A673 (cell line): ENCODE data around the gene SLX4IP.

Source experiments
- EZH2 ChIP-seq: fragments of 200-600 bp; sonication (generic); IDR thresholded peaks from 2 replicates; pipeline ENCODE4 v1.6.1; 2017; ENCODE audit warnings: borderline replicate concordance, low read depth, mild to moderate bottlenecking, mixed read lengths, antibody characterized with exemption, low read length; ENCODE audit not compliant: poor library complexity, severe bottlenecking
- TF ChIP-seq, protein P1 (sequence below): fragments of 300-800, 200-600 bp; sonication (generic); conservative IDR thresholded peaks from 2 replicates; pipeline ENCODE4 v1.5.1; 2017; ENCODE audit warnings: low read depth, mild to moderate bottlenecking, antibody characterized with exemption, low read length, moderate library complexity, mixed read lengths

DNA sequence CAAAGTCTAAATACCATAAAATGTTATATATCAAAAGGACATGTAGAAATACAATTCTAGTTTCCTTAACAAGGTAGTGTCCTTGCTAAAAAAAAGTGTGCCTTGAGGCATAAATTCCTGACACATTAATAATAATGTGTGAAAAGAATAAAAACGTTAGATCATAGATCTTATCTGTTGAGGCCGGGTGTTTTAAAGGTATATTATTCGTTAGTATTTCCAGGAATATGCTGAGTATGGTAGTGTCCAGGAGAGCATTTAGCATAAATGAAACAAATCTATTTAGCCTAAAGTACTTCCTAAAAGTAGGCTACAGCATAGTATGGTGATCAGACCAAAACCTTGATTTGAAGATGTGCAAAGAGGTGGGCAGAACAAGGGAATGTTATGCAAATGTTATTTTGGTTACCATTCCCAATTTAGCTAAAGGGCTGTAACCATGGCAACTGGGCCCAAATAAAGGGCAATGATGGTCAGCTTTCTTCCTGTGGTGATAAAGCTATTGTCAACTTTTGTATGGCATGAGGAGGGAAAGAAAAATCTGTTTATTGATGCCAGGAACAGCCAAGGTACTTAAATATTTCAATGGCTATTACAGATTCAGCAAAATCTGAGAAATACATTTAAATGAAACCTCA lies 20.0 kb upstream of the SLX4IP start:
- TF ChIP-seq, protein P1, sequence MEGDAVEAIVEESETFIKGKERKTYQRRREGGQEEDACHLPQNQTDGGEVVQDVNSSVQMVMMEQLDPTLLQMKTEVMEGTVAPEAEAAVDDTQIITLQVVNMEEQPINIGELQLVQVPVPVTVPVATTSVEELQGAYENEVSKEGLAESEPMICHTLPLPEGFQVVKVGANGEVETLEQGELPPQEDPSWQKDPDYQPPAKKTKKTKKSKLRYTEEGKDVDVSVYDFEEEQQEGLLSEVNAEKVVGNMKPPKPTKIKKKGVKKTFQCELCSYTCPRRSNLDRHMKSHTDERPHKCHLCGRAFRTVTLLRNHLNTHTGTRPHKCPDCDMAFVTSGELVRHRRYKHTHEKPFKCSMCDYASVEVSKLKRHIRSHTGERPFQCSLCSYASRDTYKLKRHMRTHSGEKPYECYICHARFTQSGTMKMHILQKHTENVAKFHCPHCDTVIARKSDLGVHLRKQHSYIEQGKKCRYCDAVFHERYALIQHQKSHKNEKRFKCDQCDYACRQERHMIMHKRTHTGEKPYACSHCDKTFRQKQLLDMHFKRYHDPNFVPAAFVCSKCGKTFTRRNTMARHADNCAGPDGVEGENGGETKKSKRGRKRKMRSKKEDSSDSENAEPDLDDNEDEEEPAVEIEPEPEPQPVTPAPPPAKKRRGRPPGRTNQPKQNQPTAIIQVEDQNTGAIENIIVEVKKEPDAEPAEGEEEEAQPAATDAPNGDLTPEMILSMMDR = no peak
- TF ChIP-seq EZH2 = no peak
